H9 (cell line): ENCODE measurements around the gene RSU1. TPM values are rescaled to one million over a fixed set of nuclear protein-coding genes. Genes with fewer than 3 reads are reported as not detected.

Source experiments
- DNase-seq: peaks from one replicate; pipeline ENCODE4 v3.0.0-alpha.2; 2017
- H2AFZ ChIP-seq: one replicate; pipeline ENCODE4 v1.6.1; 2013; ENCODE audit warnings: mild to moderate bottlenecking, low read length, control low read depth, moderate library complexity
- H2AK5ac ChIP-seq: 2 replicates; pipeline ENCODE4 v1.6.1; 2013; ENCODE audit warnings: low read length, control low read depth, mixed read lengths; ENCODE audit not compliant: insufficient read length
- H2BK120ac ChIP-seq: one replicate; pipeline ENCODE4 v1.6.1; 2013; ENCODE audit warnings: low read depth, mild to moderate bottlenecking, low read length, control low read depth, inconsistent platforms; ENCODE audit not compliant: poor library complexity, severe bottlenecking
- H2BK12ac ChIP-seq: 2 replicates; pipeline ENCODE4 v1.6.1; 2013; ENCODE audit warnings: low read length, control low read depth, mixed read lengths, low read depth; ENCODE audit not compliant: insufficient read length
- H2BK15ac ChIP-seq: 2 replicates; pipeline ENCODE4 v1.6.1; 2013; ENCODE audit warnings: low read depth, low read length, control low read depth
- H2BK20ac ChIP-seq: one replicate; pipeline ENCODE4 v1.6.1; 2013; ENCODE audit warnings: low read depth, mild to moderate bottlenecking, low read length, control low read depth, inconsistent platforms; ENCODE audit not compliant: poor library complexity, severe bottlenecking
- H2BK5ac ChIP-seq: 2 replicates; pipeline ENCODE4 v1.6.1; 2013; ENCODE audit warnings: low read length, control low read depth, mixed read lengths; ENCODE audit not compliant: insufficient read length
- H3K14ac ChIP-seq: 2 replicates; pipeline ENCODE4 v1.6.1; 2013; ENCODE audit warnings: low read length, control low read depth; ENCODE audit not compliant: insufficient read depth
- H3K18ac ChIP-seq: 2 replicates; pipeline ENCODE4 v1.6.1; 2013; ENCODE audit warnings: low read depth, mild to moderate bottlenecking, mixed read lengths, low read length, control low read depth; ENCODE audit not compliant: insufficient read length
- H3K23ac ChIP-seq: 2 replicates; pipeline ENCODE4 v1.6.1; 2013; ENCODE audit warnings: low read length, control low read depth, mixed read lengths, low read depth; ENCODE audit not compliant: insufficient read length
- H3K23me2 ChIP-seq: 2 replicates; pipeline ENCODE4 v1.6.1; 2013; ENCODE audit warnings: low read depth, mild to moderate bottlenecking, mixed read lengths, low read length, control low read depth; ENCODE audit not compliant: insufficient read length, poor library complexity, severe bottlenecking
- H3K27ac ChIP-seq: 2 replicates; pipeline ENCODE4 v1.5.1; 2013; ENCODE audit warnings: low read length, control low read depth, mixed read lengths, low read depth; ENCODE audit not compliant: insufficient read length
- H3K27me3 ChIP-seq: 2 replicates; pipeline ENCODE4 v1.6.1; 2013; ENCODE audit warnings: low read length, control low read depth, inconsistent platforms; ENCODE audit not compliant: insufficient read depth
- H3K4ac ChIP-seq: 2 replicates; pipeline ENCODE4 v1.6.1; 2013; ENCODE audit warnings: low read depth, mild to moderate bottlenecking, control low read depth, inconsistent platforms, low read length, moderate library complexity
- H3K4me1 ChIP-seq: 2 replicates; pipeline ENCODE4 v1.6.1; 2013; ENCODE audit warnings: low read length, control low read depth, inconsistent platforms; ENCODE audit not compliant: insufficient read depth
- H3K4me2 ChIP-seq: 2 replicates; pipeline ENCODE4 v1.6.1; 2013; ENCODE audit warnings: low read length, control low read depth, mixed read lengths; ENCODE audit not compliant: insufficient read length, insufficient read depth
- H3K56ac ChIP-seq: 2 replicates; pipeline ENCODE4 v1.6.1; 2013; ENCODE audit warnings: low read depth, mild to moderate bottlenecking, mixed read lengths, low read length, control low read depth; ENCODE audit not compliant: insufficient read length
- H3K79me1 ChIP-seq: 2 replicates; pipeline ENCODE4 v1.6.1; 2013; ENCODE audit warnings: low read depth, mild to moderate bottlenecking, moderate library complexity, low read length, control low read depth, inconsistent platforms; ENCODE audit not compliant: insufficient read depth, poor library complexity, severe bottlenecking
- H3K79me2 ChIP-seq: 2 replicates; pipeline ENCODE4 v1.6.1; 2013; ENCODE audit warnings: low read length, control low read depth, inconsistent platforms; ENCODE audit not compliant: insufficient read depth
- H3K9ac ChIP-seq: 2 replicates; pipeline ENCODE4 v1.6.1; 2013; ENCODE audit warnings: low read length, control low read depth, mixed read lengths; ENCODE audit not compliant: insufficient read length; ENCODE audit errors: extremely low read depth
- H3K9me3 ChIP-seq: one replicate; pipeline ENCODE4 v1.6.1; 2013; ENCODE audit warnings: low read depth, low read length, inconsistent platforms; ENCODE audit not compliant: control insufficient read depth
- H3T11ph ChIP-seq: one replicate; pipeline ENCODE4 v1.6.1; 2013; ENCODE audit warnings: mild to moderate bottlenecking, low read length, control low read depth, inconsistent platforms
- H4K20me1 ChIP-seq: one replicate; pipeline ENCODE4 v1.6.1; 2013; ENCODE audit not compliant: control insufficient read depth, insufficient read length, insufficient read depth
- H4K5ac ChIP-seq: 2 replicates; pipeline ENCODE4 v1.6.1; 2013; ENCODE audit warnings: low read depth, mild to moderate bottlenecking, mixed read lengths, low read length, control low read depth; ENCODE audit not compliant: insufficient read length
- H4K8ac ChIP-seq: replicated peaks from 2 replicates; pipeline ENCODE4 v1.6.1; 2013; ENCODE audit warnings: low read length, control low read depth, mixed read lengths, low read depth; ENCODE audit not compliant: insufficient read length
- H4K91ac ChIP-seq: 2 replicates; pipeline ENCODE4 v1.6.1; 2013; ENCODE audit warnings: low read depth, mild to moderate bottlenecking, moderate library complexity, mixed read lengths, low read length, control low read depth; ENCODE audit not compliant: insufficient read length
- H3K27ac Mint-ChIP-seq, 3 experiments: 2 replicates in 2 of 3; 3 replicates in 1 of 3; pipeline ENCODE4 v1.8.0; 2020 to 2021; ENCODE audit warnings: mixed read lengths in 3 of 3, mild to moderate bottlenecking in 1 of 3, moderate library complexity in 1 of 3
- H3K27me3 Mint-ChIP-seq: 2 replicates; pipeline ENCODE4 v1.8.0; 2021; ENCODE audit warnings: low read depth, mild to moderate bottlenecking, moderate library complexity, mixed read lengths
- H3K36me3 Mint-ChIP-seq, 3 experiments: 2 replicates in 2 of 3; 3 replicates in 1 of 3; pipeline ENCODE4 v1.8.0; 2020 to 2021; ENCODE audit warnings: low read depth in 3 of 3, mixed read lengths in 3 of 3; ENCODE audit not compliant: insufficient read depth in 1 of 3
- H3K4me1 Mint-ChIP-seq, 2 experiments: 2 replicates each; pipeline ENCODE4 v1.8.0; 2020; ENCODE audit warnings: mixed read lengths in 2 of 2
- H3K4me3 Mint-ChIP-seq, 2 experiments: 2 replicates in 1 of 2; 3 replicates in 1 of 2; pipeline ENCODE4 v1.8.0; 2020 to 2021; ENCODE audit warnings: mild to moderate bottlenecking in 2 of 2, mixed read lengths in 2 of 2, moderate library complexity in 1 of 2
- H3K9me3 Mint-ChIP-seq, 2 experiments: 2 replicates in 1 of 2; 3 replicates in 1 of 2; pipeline ENCODE4 v1.8.0; 2020; ENCODE audit warnings: mild to moderate bottlenecking in 2 of 2, mixed read lengths in 2 of 2, moderate library complexity in 1 of 2
- CTCF ChIP-seq: fragments of 200-600 bp; sonication (generic); conservative IDR thresholded peaks from 3 replicates; pipeline ENCODE4 v1.8.0; 2021; ENCODE audit warnings: antibody characterized with exemption, mild to moderate bottlenecking
- WGBS: extraction: QIAGEN DNeasy Blood & Tissue Kit; methylation state at CpG from one replicate; pipeline ENCODE4 v1.1.7; 2013; ENCODE audit warnings: missing lambda C conversion rate, low lambda C conversion rate, mixed read lengths; ENCODE audit not compliant: insufficient read length; ENCODE audit errors: extremely low coverage; 5-methylcytosine and 5-hydroxymethylcytosine counted together
- total RNA-seq: library from RNA; stranded (reverse); gene quantifications from 2 replicates; pipeline ENCODE4 v1.2.1, GENCODE V29; 2021

The RSU1 gene
- total RNA-seq, 1 experiment from 2014 or later = 59.4 TPM

- no peak overlapping the region for H2BK120ac ChIP-seq
- WGBS = no CpG with 5 or more reads among the region's 4 CpGs
- no peak overlapping the region for H2BK12ac ChIP-seq
- H2AFZ ChIP-seq = no peak overlapping the region
- no peak overlapping the region for H3T11ph ChIP-seq
- H2BK20ac ChIP-seq = no peak overlapping the region
- H3K14ac ChIP-seq = no peak overlapping the region
- no peak overlapping the region for H3K23ac ChIP-seq
- no peak overlapping the region for H4K8ac ChIP-seq
- no peak overlapping the region for H3K9ac ChIP-seq
- no peaks in the 10 kb centered on the region for H3K23me2 ChIP-seq
- no peak overlapping the region for H3K56ac ChIP-seq
- H2BK5ac ChIP-seq = no peak overlapping the region
- no peak for TF ChIP-seq CTCF
- H3K27me3 ChIP-seq = no peaks in the 10 kb centered on the region
- Mint-ChIP-seq H3K4me1 (peaks cover 2 to 3% of the 10 kb centered on the region in 2 experiments; a peak in 1 of 4 replicates), H3K4me3 (no peak overlapping the region), H3K27me3 (peaks cover 8% of the 10 kb centered on the region), H3K36me3 (no peaks in the 10 kb centered on the region), H3K9me3 (no peaks in the 10 kb centered on the region; a peak in 2 of 5 replicates), H3K27ac (no peak overlapping the region)
- H3K4me2 ChIP-seq = no peak overlapping the region
- DNase-seq = no peak
- H4K5ac ChIP-seq = no peak overlapping the region
- no peaks in the 10 kb centered on the region for H3K4me1 ChIP-seq
- no peak overlapping the region for H3K4ac ChIP-seq
- no peaks in the 10 kb centered on the region for H3K79me2 ChIP-seq
- H3K79me1 ChIP-seq = no peaks in the 10 kb centered on the region
- no peaks in the 10 kb centered on the region for H3K9me3 ChIP-seq
- no peak overlapping the region for H2BK15ac ChIP-seq
- H4K91ac ChIP-seq = no peak overlapping the region
- no peak overlapping the region for H2AK5ac ChIP-seq
- no peak overlapping the region for H3K27ac ChIP-seq
- no peaks in the 10 kb centered on the region for H4K20me1 ChIP-seq
- H3K18ac ChIP-seq = no peak overlapping the region
Observed at GRCh38 chr10:16544591-16544990, 272.6 kb downstream of the RSU1 start.
